Esophagus squamous epithelium (tissue), 4 donors: ENCODE measurements around the gene PGLYRP3.

ENCODE experiments used
- POLR2A ChIP-seq, 4 donors: fragments of 450-650 bp; IDR thresholded peaks; one replicate each; pipeline ENCODE4 v1.6.1; 2017; ENCODE audit warnings: antibody characterized with exemption in 4 of 4, mild to moderate bottlenecking in 4 of 4, moderate library complexity in 3 of 4
- TF ChIP-seq, protein P1 (sequence below), 6 experiments: fragments of 450-650 bp in 4 of 6; fragments of 200-600 bp in 2 of 6; sonication (generic) in 2 of 6; IDR thresholded peaks; one replicate each; pipeline ENCODE4 v1.5.1; 2016 to 2019; ENCODE audit warnings: antibody characterized with exemption in 6 of 6, mild to moderate bottlenecking in 4 of 6, moderate library complexity in 4 of 6

DNA sequence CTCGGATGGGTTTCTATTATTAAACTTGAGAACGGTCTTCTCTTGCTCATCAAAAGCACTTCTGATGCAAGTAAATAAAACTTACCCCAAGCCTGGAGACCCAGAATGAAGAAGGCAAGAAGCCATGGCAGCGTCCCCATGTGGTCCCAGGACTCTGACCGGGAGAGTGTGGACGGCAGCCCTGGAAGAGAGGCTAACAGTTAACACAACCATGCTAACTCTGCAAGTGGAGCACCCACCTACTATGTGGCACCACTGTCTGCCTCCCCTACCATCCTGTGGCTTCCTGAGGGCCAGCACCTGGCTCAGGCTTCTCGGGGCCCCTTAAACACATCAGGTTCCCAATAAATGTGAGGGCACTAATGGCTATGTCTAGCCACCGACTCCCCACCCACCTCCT, 2.2 kb downstream of the PGLYRP3 start:
- TF ChIP-seq, protein P1, sequence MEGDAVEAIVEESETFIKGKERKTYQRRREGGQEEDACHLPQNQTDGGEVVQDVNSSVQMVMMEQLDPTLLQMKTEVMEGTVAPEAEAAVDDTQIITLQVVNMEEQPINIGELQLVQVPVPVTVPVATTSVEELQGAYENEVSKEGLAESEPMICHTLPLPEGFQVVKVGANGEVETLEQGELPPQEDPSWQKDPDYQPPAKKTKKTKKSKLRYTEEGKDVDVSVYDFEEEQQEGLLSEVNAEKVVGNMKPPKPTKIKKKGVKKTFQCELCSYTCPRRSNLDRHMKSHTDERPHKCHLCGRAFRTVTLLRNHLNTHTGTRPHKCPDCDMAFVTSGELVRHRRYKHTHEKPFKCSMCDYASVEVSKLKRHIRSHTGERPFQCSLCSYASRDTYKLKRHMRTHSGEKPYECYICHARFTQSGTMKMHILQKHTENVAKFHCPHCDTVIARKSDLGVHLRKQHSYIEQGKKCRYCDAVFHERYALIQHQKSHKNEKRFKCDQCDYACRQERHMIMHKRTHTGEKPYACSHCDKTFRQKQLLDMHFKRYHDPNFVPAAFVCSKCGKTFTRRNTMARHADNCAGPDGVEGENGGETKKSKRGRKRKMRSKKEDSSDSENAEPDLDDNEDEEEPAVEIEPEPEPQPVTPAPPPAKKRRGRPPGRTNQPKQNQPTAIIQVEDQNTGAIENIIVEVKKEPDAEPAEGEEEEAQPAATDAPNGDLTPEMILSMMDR (IDR thresholded peaks at IDR 0.05), result no peak
- no peak for TF ChIP-seq POLR2A (IDR thresholded peaks at IDR 0.05)
